ENCODE data around the gene CUL4B.
"Not testable (repeated sequence)": the region's sequence is repeated elsewhere in the genome, so short reads cannot be mapped to it uniquely, and the experiment has no call there.

Gene CUL4B

DNA sequence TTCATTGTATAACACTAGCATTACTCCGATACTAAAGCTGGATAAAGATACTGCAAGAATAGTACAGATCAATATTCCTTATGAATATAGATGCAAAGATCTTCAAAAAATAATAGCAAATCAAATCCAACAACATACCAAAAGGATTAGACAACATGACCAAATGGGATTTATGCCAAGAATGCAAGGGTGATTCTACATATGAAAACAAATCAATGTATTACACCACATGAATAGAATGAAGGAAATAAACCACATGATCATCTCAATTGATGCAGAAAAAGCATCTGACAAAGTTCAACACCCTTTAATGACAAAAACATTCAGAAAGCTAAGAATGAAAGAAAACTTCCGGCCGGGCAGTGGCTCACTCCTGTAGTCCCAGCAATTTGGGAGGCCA lies 42.8 kb downstream of the CUL4B start:
- DNase-seq: no peak

- DNase-seq: no peak
Measured at GRCh38 chrX:120514236-120514635, 46.5 kb downstream of the CUL4B start.

GRCh38 chrX:120512627-120513026 lies 48.1 kb downstream of the CUL4B start:
- DNase-seq: no peak

GRCh38 chrX:120512222-120512621 lies 48.5 kb downstream of the CUL4B start:
- no peak for DNase-seq

DNA sequence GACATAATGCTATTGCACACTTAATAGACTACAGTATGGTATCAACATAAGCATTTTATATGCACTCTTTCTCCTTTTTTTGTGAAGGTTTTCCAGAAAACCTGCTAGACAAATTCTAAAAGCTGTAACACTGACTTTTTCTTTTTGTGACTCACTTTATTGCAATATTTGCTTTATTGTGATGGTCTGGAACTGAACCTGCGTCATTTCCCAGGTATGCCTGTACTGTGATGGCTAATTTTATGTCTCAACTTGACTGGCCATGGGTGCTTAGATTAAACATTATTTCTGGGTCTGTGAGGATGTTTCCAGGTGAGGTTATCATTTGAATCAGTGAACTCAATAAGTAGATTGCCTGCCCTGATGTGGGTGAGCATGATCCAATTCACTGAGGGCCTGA lies 56.2 kb downstream of the CUL4B start:
- DNase-seq: no peak

- DNase-seq: no peak
Measured at GRCh38 chrX:120499301-120500072, 61.3 kb downstream of the CUL4B start.

DNA sequence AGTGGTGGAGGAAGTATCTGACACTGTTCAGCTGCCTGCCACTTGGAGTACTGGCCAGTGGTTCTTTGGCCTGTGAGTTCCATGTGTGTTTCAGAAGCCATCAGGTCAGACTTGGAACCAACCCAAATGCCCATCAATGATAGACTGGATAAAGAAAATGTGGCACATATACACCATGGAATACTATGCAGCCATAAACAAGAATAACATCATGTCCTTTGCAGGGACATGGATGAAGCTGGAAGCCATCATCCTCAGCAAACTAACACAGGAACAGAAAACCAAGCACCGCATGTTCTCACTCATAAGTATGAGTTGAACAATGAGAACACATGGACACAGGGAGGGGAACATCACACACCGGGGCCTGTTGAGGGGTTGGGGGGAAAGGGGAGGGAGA lies 70.6 kb downstream of the CUL4B start:
- not testable (repeated sequence) for DNase-seq

- DNase-seq: no peak
Measured at GRCh38 chrX:120486786-120487185, 74.0 kb downstream of the CUL4B start.

- DNase-seq: peak; percentile 81
Measured at GRCh38 chrX:120485638-120486520, 74.9 kb downstream of the CUL4B start.

DNA sequence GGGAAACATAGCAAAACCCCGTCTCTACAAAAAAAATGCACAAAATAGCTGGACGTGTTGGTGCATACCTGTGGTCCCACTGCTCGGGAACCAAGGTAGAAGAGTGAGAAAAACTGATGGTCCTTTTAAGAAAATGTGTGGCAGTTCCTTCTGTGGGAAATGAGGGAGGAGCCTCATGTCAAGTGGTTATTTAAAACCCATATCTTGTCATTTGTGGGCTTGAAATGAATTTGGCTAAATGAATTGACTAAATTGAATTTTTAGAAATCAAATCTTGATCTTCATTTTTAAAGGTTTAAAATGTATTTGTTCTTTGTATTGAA lies 75.5 kb downstream of the CUL4B start:
- DNase-seq: no peak

DNA sequence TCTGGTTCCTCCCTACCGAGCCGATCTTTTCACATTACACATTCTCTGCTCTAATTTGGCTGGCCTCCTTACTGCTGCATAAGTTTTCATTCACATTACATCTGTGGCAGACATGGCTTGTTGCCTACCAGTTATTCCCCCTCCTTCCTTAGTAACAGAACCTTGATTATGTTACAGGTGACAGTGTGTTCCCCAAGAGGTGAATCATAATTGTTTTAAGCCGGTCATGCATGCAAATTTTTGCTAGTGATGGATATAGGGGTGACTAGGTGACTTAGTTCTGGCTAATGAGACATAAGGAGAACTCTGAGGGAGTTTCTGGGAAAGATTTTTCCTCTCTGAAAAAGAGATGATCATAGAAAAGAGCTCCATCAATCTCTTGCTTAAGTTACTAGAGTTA lies 83.3 kb downstream of the CUL4B start:
- DNase-seq: no peak

- DNase-seq: no peak
Measured at GRCh38 chrX:120476714-120477113, 84.0 kb downstream of the CUL4B start.

GRCh38 chrX:120475447-120475846 lies 85.3 kb downstream of the CUL4B start:
- DNase-seq: peak; percentile 3
